Nephron progenitor cell (in vitro differentiated cells): ENCODE data around the gene VSTM5.
"Not testable (repeated sequence)": the region's sequence is repeated elsewhere in the genome, so short reads cannot be mapped to it uniquely, and the experiment has no call there.

Experiments used
- DNase-seq: peaks from one replicate; pipeline ENCODE4 v3.0.0; 2021
- H3K27ac Mint-ChIP-seq: 2 replicates; pipeline ENCODE4 v1.8.0; 2021; ENCODE audit warnings: mild to moderate bottlenecking, moderate library complexity, mixed read lengths
- H3K27me3 Mint-ChIP-seq: 2 replicates; pipeline ENCODE4 v1.8.0; 2021; ENCODE audit warnings: mild to moderate bottlenecking, low read depth, mixed read lengths; ENCODE audit not compliant: poor library complexity
- H3K36me3 Mint-ChIP-seq: 2 replicates; pipeline ENCODE4 v1.8.0; 2021; ENCODE audit warnings: low read depth, mixed read lengths
- H3K4me1 Mint-ChIP-seq: 2 replicates; pipeline ENCODE4 v1.8.0; 2021; ENCODE audit warnings: mixed read lengths
- H3K4me3 Mint-ChIP-seq: 2 replicates; pipeline ENCODE4 v1.8.0; 2021; ENCODE audit warnings: mild to moderate bottlenecking, moderate library complexity, mixed read lengths
- H3K9me3 Mint-ChIP-seq: 2 replicates; pipeline ENCODE4 v1.8.0; 2021; ENCODE audit warnings: mild to moderate bottlenecking, moderate library complexity, mixed read lengths
- CTCF ChIP-seq: fragments of 200-600 bp; sonication (generic); IDR thresholded peaks from 2 replicates; pipeline ENCODE4 v1.5.0; 2021; ENCODE audit warnings: antibody characterized with exemption

The VSTM5 gene

DNA sequence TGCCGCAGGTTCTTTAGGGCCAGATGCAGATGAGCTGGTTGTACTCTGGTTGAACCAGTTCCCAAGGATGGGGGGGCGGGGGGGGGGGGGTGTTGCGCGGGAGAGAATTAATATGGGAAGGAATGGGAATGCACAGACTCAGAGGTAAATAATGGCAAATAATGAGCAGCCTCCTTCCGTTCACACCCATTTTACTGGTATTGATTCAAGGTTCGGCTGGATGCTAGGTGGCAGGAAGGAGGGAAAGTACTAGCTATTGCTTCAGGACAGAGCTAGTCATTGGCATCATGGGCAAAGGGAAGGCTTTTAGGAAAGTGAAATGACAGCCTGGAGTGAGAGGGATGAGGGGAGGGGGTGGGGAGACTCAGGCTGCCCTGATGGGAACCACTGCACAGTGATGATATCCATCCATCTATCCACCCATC is at the start of gene VSTM5:
Gene VSTM5, minus strand, starts transcription at position 25 of the 425 bp plus-strand sequence. CDS start 116 bp downstream, outside the sequence.
- peaks cover 12% of the 10 kb centered on the region for H3K4me1 Mint-ChIP-seq
- no peaks in the 10 kb centered on the region for H3K9me3 Mint-ChIP-seq
- DNase-seq: no peak
- H3K27ac Mint-ChIP-seq: no peak within 1 kb of the TSS
- no peak for TF ChIP-seq CTCF
- no peaks in the 10 kb centered on the region for H3K36me3 Mint-ChIP-seq
- H3K4me3 Mint-ChIP-seq: no peak within 1 kb of the TSS
- peaks cover 3% of the 10 kb centered on the region for H3K27me3 Mint-ChIP-seq

GRCh38 chr11:93895106-93895862 is 44.9 kb upstream of the VSTM5 start:
- DNase-seq: peak; percentile 26
- Mint-ChIP-seq H3K27me3 (peaks cover 4% of the 10 kb centered on the region), H3K9me3 (peaks cover 28% of the 10 kb centered on the region), H3K36me3 (no peaks in the 10 kb centered on the region), H3K27ac (no peak overlapping the region), H3K4me3 (no peak overlapping the region), H3K4me1 (no peaks in the 10 kb centered on the region)
- peak; percentile 69 for TF ChIP-seq CTCF

- Mint-ChIP-seq H3K27ac (peak overlapping the region; percentile 39), H3K36me3 (no peaks in the 10 kb centered on the region), H3K4me1 (peaks cover 25% of the 10 kb centered on the region), H3K4me3 (no peak overlapping the region), H3K9me3 (peaks cover 6% of the 10 kb centered on the region), H3K27me3 (no peaks in the 10 kb centered on the region)
- DNase-seq: no peak
- TF ChIP-seq CTCF: no peak
Measured at GRCh38 chr11:93890391-93891051, 40.1 kb upstream of the VSTM5 start.

DNA sequence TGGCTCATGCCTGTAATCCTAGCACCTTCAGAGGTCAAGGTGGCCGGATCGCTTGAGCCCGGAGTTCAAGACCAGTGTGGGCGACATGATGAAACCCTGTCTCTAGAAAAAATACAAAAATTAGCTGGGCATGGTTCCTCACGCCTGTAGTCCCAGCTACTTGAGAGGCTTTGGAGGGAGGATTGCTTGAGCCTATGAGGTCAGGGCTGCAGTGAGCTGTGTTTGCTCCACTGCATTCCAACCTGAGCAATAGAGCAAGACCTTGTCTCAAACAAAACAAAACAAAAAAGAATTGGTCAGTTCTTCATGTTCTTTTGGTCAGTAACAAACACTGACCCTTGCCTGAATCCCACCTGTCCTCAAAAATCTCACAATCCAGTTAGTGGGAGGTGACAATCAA is 36.7 kb upstream of the VSTM5 start:
- peaks cover 20% of the 10 kb centered on the region for H3K9me3 Mint-ChIP-seq
- no peaks in the 10 kb centered on the region for H3K27me3 Mint-ChIP-seq
- H3K36me3 Mint-ChIP-seq: no peaks in the 10 kb centered on the region
- DNase-seq: no peak
- peaks cover 25% of the 10 kb centered on the region for H3K4me1 Mint-ChIP-seq
- TF ChIP-seq CTCF: no peak
- no peak overlapping the region for H3K4me3 Mint-ChIP-seq
- peak overlapping the region; percentile 97 for H3K27ac Mint-ChIP-seq

DNA sequence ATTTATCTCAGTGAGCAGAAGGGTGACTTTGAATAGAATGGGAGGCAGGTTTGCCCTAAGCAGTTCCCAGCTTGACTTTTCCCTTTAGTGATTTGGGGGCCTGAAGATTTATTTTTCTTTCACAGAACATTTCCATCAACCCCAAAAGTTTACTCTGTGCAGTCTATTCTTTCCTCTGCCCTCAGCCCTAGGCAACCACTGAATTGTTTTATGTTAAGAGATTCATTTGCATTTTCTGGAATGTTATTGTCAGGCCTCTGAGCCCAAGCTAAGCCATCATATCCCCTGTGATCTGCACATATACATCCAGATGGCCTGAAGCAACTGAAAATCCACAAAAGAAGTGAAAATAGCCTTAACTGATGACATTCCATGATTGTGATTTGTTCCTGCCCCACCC is 28.7 kb upstream of the VSTM5 start:
- DNase-seq, H3K4me1 Mint-ChIP-seq, H3K4me3 Mint-ChIP-seq, H3K27me3 Mint-ChIP-seq, H3K36me3 Mint-ChIP-seq, H3K27ac Mint-ChIP-seq: not testable (repeated sequence)
- H3K9me3 Mint-ChIP-seq: peaks cover 25% of the 10 kb centered on the region

DNA sequence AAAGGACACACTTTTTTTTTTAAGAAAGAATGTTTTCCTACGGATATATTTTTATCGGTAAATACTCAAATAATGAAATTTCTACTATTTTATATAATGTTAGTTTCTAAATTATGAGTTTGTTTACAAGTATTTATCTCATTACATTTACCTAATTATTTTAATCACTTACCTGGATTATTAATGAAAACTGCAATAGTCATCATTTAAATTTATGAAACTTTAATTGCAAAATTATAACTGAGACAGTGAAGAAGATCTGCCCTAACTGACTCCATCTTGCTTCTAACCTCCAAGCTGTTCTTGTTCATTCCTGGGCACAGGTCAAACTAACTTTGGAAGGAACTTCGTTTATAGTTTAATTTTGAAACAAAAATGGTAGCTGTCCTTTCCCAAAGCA is 25.2 kb upstream of the VSTM5 start:
- peaks cover 7% of the 10 kb centered on the region for H3K9me3 Mint-ChIP-seq
- H3K27ac Mint-ChIP-seq: no peak overlapping the region
- no peaks in the 10 kb centered on the region for H3K27me3 Mint-ChIP-seq

More for the DNA sequence above, 25.2 kb upstream of the VSTM5 start:
- no peak for TF ChIP-seq CTCF
- DNase-seq: no peak
- Mint-ChIP-seq H3K4me3 (no peak overlapping the region), H3K36me3 (no peaks in the 10 kb centered on the region), H3K4me1 (no peaks in the 10 kb centered on the region)
